HG03159 (cell line): Measurements from ENCODE around the gene REST.
"Not testable (repeated sequence)": the region's sequence is repeated elsewhere in the genome, so short reads cannot be mapped to it uniquely, and the experiment has no call there.

ENCODE experiments used
- ATAC-seq: cut with Tn5 transposase; IDR thresholded peaks from one replicate; pipeline ENCODE4 v1.9.1; 2021; ENCODE audit warnings: mild to moderate bottlenecking, moderate library complexity; ENCODE audit not compliant: unreplicated experiment

The REST gene, protein sequence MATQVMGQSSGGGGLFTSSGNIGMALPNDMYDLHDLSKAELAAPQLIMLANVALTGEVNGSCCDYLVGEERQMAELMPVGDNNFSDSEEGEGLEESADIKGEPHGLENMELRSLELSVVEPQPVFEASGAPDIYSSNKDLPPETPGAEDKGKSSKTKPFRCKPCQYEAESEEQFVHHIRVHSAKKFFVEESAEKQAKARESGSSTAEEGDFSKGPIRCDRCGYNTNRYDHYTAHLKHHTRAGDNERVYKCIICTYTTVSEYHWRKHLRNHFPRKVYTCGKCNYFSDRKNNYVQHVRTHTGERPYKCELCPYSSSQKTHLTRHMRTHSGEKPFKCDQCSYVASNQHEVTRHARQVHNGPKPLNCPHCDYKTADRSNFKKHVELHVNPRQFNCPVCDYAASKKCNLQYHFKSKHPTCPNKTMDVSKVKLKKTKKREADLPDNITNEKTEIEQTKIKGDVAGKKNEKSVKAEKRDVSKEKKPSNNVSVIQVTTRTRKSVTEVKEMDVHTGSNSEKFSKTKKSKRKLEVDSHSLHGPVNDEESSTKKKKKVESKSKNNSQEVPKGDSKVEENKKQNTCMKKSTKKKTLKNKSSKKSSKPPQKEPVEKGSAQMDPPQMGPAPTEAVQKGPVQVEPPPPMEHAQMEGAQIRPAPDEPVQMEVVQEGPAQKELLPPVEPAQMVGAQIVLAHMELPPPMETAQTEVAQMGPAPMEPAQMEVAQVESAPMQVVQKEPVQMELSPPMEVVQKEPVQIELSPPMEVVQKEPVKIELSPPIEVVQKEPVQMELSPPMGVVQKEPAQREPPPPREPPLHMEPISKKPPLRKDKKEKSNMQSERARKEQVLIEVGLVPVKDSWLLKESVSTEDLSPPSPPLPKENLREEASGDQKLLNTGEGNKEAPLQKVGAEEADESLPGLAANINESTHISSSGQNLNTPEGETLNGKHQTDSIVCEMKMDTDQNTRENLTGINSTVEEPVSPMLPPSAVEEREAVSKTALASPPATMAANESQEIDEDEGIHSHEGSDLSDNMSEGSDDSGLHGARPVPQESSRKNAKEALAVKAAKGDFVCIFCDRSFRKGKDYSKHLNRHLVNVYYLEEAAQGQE

DNA sequence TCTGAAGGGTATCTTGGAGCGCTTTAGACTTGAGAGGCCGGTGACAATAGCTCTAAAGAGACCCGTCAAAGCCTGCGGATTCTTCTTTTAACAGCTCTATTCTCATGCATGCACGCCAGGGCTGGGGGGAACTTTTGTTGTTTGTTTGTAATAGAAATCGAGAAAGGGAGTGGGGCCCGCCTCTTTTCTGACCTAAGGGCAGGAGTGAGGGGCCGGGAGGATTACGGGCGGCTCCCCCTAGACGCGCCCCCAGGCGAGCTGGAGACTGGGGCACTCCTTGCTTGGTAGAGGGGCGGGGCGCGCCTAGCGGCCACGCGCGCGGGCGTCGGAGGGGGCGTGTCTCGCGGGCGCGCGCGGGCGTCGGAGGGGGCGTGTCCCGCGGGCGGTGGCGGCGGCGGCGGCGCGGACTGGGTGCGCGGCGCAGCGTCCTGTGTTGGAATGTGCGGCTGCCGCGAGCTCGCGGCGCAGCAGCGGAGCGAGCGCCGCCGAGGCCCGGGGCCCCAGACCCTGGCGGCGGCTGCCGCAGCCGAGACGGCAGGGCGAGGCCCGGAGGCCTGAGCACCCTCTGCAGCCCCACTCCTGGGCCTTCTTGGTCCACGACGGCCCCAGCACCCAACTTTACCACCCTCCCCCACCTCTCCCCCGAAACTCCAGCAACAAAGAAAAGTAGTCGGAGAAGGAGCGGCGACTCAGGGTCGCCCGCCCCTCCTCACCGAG lies at the start of gene REST:
REST (plus strand) TSS at position 412 of the 717 bp plus-strand sequence. CDS start 2,739 bp downstream, outside the sequence.
- peak; percentile 49 for ATAC-seq

DNA sequence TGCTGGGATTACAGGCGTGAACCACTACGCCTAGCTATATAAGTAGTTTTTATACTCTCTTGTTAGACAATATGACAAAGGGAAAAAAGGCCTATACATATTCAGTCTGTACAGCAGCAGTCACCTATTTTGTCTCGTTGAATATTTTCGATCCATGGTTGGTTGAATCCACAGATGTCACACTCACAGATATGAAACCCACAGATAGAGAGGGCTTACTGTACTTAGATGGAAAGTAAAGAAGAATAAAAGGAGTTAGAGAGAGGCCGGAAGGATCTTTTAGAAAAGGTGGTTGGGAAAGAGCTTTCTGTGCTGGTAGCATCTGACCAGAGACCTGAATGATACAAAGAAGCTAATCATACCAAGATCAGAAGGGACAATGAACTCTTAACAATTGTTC lies 47.9 kb upstream of the REST start:
- ATAC-seq, result peak; percentile 58

DNA sequence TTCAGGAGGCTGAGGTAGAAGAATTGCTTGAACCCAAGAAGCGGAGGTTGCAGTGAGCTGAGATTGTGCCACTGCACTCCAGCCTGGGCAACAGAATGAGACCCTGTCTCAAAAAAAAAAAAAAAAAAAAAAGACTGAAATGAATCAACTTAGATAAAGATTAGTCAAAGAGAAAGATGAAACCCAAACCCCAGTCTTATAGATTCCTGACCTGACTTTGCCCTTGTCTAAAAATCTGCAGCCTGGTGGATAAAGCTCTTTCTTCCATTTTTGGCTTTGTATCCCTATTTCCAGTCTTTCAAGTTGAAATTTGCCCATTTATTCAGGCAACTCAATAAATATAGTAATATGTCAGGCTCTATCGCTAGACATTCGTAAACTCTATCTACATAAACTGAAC lies 46.9 kb upstream of the REST start:
- peak; percentile 36 for ATAC-seq

DNA sequence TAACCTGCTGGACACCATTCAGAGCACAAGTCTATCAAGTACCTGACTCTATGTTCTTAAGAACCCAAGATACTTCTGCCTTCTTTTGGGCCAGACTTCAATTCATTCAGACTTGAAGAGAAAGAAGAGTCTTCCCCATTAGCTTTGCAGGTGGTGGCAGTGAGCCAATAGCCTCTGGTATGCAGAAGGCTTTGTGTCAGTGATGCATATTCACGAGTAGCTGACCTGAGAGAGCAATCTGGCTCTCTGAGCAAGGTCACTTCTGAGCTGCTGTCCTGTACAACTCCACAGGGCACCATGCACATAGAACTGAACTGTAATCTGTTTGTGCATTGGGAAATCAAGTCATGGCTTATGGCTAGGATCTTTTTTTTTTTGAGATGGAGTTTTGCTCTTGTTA lies 46.3 kb upstream of the REST start:
- ATAC-seq, result no peak

DNA sequence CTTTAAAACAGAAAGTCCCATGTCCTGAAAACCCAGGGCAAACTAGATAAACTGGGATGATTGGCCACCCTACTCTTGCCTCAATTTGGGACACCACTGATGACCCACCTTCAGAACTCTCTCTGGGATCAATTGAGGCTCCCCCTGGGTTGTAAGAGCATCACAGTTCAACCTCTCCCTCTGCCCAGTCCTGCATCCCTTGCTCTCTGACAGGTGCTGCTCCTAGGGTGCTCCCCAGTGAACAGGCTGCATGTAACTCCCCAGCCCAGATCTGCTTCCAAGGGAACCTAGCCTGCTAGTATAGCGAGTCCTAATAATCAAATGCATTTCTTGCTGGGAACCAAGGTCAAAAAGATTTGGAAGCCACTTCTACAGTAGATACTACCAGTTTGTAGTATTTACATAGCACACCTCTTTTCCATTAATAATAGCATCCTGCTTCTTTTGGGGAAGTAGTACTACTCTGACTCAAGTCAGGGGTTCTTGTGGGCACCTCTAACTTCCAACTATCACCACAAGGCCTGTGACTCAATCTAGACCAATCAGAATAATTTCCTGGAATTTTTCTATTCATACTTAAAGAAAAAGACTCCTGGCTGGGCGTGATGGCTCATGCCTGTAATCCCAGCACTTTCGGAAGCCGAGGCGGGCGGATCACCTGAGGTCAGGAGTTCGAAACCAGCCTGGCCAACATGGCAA lies 44.1 kb upstream of the REST start:
- peak; percentile 50 for ATAC-seq

DNA sequence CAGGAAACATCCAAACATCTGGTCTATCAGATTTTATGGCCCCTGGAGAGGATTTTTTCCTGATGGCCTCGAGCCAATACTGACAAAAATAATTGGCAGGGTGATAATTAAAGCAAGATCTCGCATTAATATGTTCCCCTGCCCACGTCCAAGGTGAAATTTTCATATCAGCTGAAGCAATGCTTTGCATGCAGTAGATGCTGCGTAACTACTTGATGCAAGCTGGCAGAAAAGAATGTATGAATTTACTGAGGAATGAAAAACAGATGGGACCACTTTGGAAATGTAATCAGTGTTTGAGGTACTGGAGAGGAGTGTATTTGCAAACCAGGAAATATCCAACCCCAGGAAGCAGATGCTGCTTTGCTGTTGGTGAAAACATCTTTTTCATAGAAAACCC lies 36.8 kb upstream of the REST start:
- no peak for ATAC-seq

DNA sequence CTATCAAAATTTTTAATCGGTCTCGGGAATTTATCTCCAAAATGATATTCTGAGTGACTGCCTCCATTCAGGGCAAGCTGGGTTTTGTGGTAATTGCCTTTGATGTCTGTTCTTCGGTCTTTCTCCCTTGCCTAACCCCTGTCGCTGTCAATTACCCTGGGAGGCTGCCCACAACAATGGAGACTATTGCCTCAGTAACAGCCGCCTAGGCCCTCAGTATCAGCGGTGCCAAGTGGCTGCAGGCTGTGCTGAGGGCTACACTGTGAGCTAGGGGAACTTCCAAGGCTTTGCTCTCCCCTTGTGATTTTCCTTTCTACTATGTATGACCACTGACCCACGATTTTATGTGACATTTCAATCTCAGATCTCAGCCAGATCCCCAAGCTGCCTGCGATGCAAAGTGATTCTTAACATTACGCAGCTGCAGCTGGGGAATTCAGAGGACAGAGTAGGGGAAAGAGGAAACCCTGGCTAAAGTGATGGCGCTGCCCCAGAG lies 36.3 kb upstream of the REST start:
- no peak for ATAC-seq

DNA sequence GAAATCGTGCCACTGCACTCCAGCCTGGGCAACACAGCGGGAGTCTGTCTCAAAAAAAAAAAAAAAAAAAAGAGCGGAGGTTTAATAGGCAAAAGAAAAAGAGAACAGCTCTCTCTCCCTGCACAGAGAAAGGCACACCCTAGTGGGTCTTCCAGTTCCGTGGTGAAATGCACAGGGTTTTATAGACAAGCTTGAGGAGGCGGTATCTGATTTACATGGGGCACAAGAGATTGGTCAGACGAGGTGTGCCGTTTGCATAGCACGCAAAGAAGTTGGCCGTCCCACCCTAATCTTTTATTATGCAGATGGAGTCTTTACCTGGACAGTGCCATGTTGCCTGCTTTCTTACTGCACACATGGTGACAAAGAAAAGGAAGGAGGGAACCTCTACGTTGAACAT lies 33.5 kb upstream of the REST start:
- no peak for ATAC-seq

DNA sequence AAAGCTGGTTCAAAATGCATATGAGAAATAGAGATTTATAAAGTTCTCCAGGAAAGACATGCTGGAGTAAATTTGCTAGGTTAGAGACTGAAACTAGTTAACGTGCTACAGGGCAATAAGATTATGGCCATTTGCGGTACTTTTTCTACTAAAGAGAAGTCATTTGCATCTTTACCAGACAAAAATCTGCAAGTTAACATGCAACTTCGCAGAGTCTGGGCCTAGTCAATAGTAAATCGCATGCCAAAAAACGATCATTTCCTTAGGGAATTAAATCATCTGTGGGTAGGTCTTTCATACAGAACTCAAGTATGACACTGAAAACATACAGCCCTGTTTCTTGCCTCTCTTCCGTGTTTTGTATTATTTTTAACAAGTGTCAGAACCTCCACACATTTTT lies 32.8 kb upstream of the REST start:
- ATAC-seq, result no peak

DNA sequence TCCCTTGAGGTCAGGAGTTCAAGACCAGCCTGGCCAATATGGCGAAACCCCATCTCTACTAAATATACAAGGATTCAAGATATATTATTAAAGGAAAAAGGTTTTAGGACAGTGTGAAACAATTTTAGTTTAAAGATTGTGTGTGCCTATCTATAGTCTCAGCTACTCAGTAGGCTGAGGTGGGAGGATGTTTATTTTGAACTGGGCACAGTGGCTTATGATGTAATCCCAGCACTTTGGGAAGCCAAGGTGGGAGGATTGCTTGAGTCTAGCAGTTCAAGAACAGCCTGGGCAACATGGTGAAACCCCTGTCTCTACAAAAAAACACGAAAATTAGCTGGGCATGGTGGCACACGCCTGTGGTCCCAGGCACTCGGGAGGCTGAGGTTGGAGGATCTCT lies 31.4 kb upstream of the REST start:
- no peak for ATAC-seq

DNA sequence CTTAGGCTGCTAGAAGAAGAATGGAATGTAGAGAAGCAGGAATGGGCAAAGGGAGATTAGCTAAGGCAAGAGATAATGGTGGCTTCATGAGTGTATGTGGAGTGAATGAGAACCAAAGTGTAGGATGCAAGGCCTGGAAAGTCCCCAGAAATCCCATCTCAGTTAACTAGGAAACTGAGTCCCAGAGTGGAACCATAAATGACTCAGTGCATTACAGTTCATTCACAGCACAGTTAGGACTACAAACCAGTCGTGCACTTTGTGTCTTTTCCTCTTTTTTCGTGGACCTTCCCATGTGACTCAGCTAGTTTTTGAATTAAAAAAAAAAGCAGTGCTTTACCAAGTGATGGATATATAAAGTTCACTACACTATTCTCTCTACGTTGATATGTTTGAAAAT lies 27.7 kb upstream of the REST start:
- ATAC-seq, result no peak

DNA sequence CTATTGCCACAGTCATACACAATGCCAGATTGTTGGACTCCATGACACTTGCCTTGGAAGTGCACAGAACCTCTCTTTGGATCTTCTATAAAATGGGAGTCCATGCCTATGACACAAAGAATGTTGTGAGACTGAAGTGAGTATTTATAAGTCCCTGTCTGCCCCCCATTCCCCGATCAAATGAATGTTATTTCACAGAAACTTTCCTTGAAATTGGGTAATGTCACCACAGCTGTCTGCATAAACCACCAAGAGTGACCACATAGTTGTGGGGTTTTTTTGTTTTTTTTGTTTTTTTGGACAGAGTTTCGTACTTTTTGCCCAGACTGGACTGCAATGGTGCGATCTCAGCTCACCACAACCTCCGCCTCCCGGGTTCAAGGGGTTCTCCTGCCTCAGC lies 27.1 kb upstream of the REST start:
- ATAC-seq, result no peak

DNA sequence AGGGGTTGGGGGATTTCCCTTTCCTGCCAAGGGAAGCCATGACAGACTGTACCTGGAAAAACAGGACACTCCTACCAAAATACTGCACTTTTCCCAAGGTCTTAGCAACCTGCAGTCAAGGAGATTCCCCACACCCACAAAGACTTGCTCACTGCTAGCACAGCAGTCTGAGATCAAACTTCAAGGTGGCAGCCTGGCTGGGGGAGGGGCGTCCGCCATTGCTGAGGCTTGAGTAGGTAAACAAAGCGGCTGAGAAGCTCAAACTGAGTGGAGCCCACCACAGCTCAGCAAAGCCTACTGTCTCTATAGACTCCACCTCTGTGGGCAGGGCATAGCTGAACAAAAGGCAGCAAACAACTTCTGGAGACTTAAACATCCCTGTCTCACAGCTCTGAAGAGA lies 23.2 kb upstream of the REST start:
- not testable (repeated sequence) for ATAC-seq

DNA sequence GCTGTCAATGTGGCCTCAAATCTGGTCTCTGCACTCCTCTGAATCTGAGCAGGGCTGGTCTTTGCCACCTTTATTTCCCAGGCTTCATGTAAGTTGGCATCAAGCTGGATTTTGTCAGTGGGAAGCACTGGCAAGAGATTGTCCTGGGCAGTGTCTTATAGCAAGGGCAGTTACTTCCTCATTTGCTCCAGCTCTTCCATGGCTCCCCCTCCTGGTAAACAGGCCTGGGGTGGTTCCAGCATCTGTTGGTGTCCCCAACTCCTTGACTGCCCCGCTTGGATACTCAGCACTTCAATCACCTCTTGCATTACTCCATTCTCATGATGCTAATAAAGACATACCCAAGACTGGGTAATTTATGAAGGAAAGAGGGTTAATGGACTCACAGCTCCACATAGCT lies 15.0 kb upstream of the REST start:
- no peak for ATAC-seq

DNA sequence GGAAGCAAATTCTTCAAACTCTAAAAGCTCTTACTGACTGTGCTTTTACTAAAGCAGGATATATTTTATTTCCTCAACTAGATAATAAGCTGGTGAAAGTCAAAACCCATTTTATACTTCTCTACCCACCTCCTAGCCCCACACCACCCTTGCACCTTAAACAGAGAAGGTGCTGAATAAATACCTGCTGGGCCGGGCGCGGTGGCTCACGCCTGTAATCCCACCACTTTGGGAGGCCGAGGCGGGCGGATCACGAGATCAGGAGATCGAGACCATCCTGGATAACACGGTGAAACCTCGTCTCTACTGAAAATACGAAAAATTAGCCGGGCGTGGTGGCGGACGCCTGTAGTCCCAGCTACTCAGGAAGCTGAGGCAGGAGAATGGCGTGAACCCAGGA lies 9.9 kb upstream of the REST start:
- not testable (repeated sequence) for ATAC-seq

DNA sequence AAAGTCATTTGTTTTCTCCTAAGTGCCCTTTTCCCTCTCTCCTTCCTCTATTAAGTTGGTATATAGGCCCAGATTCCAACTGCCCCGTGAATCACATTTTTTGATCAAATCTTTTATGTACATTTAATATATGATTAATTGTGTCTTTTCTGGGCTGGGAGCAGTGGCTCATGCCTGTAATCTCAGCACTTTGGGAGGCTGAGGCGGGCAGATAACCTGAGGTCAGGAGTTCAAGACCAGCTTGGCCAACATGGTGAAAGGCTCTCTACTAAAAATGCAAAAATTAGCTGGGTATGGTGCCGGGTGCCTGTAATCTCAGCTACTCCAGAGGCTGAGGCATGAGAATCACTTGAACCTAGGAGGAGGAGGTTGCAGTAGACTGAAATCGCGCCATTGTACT lies 7.5 kb upstream of the REST start:
- ATAC-seq, result not testable (repeated sequence)

DNA sequence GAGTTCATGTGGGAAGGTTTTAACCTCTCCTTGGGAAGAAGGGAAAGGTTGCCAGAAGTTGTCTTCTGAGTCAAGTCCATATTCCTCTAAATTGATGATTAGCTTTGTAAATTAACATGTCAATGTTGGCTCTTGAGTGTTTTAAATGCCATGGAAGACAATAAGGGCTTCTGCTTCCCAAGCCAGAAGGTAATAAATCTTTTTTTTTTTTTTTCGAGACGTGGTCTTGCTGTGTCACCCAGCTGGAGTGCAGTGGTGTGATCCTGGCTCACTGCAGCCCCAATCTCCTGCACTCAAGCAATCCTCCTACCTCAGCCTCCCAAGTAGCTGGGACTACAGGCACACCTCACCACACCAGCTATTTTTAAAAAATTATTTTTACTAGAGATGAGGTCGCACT lies 5.0 kb upstream of the REST start:
- no peak for ATAC-seq

DNA sequence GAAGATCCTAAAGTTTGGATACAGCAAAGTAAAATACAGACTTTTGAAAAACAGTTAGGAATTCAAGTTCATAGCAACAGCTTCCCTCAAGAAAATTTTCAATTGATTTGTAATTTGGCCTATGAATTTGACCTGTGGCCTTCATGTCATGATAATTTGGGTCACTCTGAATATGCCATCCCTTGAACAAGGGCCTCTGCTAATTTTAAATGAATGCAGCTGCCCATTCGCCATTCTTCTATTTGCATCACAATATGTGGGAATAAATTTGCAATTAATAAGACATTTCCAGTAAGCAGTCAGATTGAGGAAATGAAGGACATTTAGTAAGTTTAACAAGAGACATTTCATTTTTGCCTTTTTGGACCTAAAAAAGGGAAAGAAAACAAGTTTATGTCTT lies 1.9 kb upstream of the REST start:
- ATAC-seq, result no peak

DNA sequence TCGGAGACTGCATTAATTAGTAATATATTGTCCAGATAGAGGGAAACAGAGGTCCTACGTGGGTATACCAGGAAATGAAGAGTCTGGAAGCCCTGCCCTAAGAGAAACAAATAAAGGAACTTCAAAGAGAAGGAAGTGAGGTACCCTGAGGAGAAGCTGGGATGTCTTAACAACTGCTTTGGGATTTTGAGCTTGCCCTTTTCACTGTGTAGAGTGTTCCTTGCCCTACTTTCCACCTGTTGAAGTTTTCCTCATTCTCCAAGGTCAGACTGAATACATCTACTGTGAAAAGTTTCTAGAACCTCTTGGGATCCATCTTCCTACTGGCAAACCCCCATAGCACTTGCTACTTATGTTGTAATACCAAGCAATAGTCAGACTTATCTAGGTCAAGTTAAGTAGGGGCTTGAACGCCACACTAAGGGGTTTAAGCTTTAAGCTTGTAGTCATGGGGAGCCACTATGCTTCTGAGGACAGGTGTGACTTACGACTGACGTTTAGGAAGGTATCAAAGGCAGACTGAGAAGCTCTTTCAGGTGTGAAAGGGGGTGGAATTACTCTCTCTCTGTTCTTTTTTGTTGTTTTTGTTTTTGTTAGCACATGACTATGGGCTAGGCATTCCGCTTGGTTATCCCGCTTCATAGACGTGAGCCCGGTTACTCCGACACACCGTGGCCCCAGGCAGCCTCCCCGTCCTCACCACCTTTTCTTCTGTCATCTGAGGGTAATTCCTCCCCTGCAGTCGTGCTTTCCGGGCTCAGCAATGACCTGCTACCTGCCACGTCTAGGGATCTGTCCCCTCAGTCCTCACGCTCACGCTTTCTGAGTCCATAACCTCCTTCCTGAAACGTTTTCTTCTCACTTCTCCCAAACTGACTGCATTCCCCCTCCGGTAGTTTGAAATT lies 959 bp upstream of the REST start:
- no peak for ATAC-seq
